Breast epithelium (tissue), 4 donors: ENCODE data around the gene GABRD. TPM values are rescaled to one million over a fixed set of nuclear protein-coding genes. Genes with fewer than 3 reads are reported as not detected.

ENCODE experiments used
- DNase-seq, 2 donors: peaks; one replicate each; pipeline ENCODE4 v3.0.0-alpha.2; 2019; ENCODE audit warnings: low spot score in 2 of 2
- H3K27ac ChIP-seq, 2 donors: fragments of 200-600 bp; sonication (generic) in 1 of 2; one replicate each; pipeline ENCODE4 v1.5.1; 2016 to 2019; ENCODE audit warnings: mild to moderate bottlenecking in 1 of 2
- H3K27me3 ChIP-seq, 2 donors: fragments of 200-600 bp; sonication (generic) in 1 of 2; one replicate each; pipeline versions ENCODE4 v1.5.1 to v1.6.0; 2017 to 2019; ENCODE audit warnings: control low read depth in 1 of 2, mild to moderate bottlenecking in 1 of 2
- H3K36me3 ChIP-seq: fragments of 200-600 bp; one replicate; pipeline ENCODE4 v1.5.1; 2019
- H3K4me1 ChIP-seq, 2 donors: fragments of 200-600 bp; sonication (generic); one replicate each; pipeline ENCODE4 v1.5.1; 2016 to 2019; ENCODE audit warnings: control low read depth in 1 of 2
- H3K4me3 ChIP-seq, 3 donors: fragments of 200-600 bp; sonication (generic); 1 replicate in 2 of 3; 2 replicates in 1 of 3; pipeline ENCODE4 v1.5.1; 2016 to 2019; ENCODE audit warnings: mild to moderate bottlenecking in 3 of 3, moderate library complexity in 2 of 3
- H3K9me3 ChIP-seq, 2 donors: fragments of 200-600 bp; sonication (generic) in 1 of 2; one replicate each; pipeline ENCODE4 v1.5.1; 2016 to 2019; ENCODE audit warnings: control low read depth in 1 of 2
- CTCF ChIP-seq, 3 donors: fragments of 450-650 bp; IDR thresholded peaks; one replicate each; pipeline ENCODE4 v1.5.1; 2016 to 2017; ENCODE audit warnings: antibody characterized with exemption in 3 of 3, mild to moderate bottlenecking in 3 of 3, moderate library complexity in 3 of 3
- POLR2A ChIP-seq: fragments of 450-650 bp; IDR thresholded peaks from one replicate; pipeline ENCODE4 v1.6.1; 2016; ENCODE audit warnings: antibody characterized with exemption, mild to moderate bottlenecking, moderate library complexity
- POLR2AphosphoS5 ChIP-seq, 3 donors: sonication (generic); formaldehyde crosslinking; IDR thresholded peaks; one replicate each; pipeline ENCODE4 v1.6.1; 2017; ENCODE audit warnings: antibody characterized with exemption in 3 of 3
- intact Hi-C: fragments of 100-400 bp; cut with DNase I; formaldehyde crosslinking; loops from one replicate; pipeline ENCODE4 v1.15.1; 2023; ENCODE audit warnings: low total_unique reads
- total RNA-seq, 3 donors: library from RNA; depleted of rRNA; stranded (reverse); fragments of >200 nt; gene quantifications; one replicate each; pipeline ENCODE4 v1.1.0, GENCODE V29; 2016

Gene GABRD
- total RNA-seq, 3 donors from 2014 or later, result not detected

GRCh38 chr1:2052054-2052679 lies 33.0 kb downstream of the GABRD start:
- Histone ChIP-seq H3K4me1 (peaks cover 0 to 4% of the 10 kb centered on the region in 2 donors), H3K27ac (peak overlapping the region in 1 of 2 donors; percentile 3), H3K4me3 (no peak overlapping the region), H3K27me3 (peaks cover 4 to 5% of the 10 kb centered on the region in 2 donors), H3K9me3 (no peaks in the 10 kb centered on the region), H3K36me3 (no peaks in the 10 kb centered on the region)
- no peak for DNase-seq
- no peak for TF ChIP-seq POLR2AphosphoS5 (IDR thresholded peaks at IDR 0.05)
- TF ChIP-seq POLR2A, result no peak
- TF ChIP-seq CTCF (IDR thresholded peaks at IDR 0.05), result no peak
- intact Hi-C loops, result loop anchor here (10.0 kb wide), 1 partner anchor 553 kb away; no protein-coding TSS in a partner anchor

GRCh38 chr1:2052756-2053155 lies 33.6 kb downstream of the GABRD start:
- TF ChIP-seq POLR2A, result no peak
- TF ChIP-seq CTCF (IDR thresholded peaks at IDR 0.05), result no peak
- TF ChIP-seq POLR2AphosphoS5 (IDR thresholded peaks at IDR 0.05), result no peak
- H3K27ac ChIP-seq, result peak overlapping the region in 1 of 2 donors; percentile 3
- no peaks in the 10 kb centered on the region for H3K9me3 ChIP-seq
- no peak overlapping the region for H3K4me3 ChIP-seq
- intact Hi-C loops, result loop anchor here (10.0 kb wide), 1 partner anchor 552 kb away; no protein-coding TSS in a partner anchor
- H3K36me3 ChIP-seq, result no peaks in the 10 kb centered on the region
- no peak for DNase-seq
- peaks cover 4 to 5% of the 10 kb centered on the region in 2 donors for H3K27me3 ChIP-seq
- peaks cover 0 to 4% of the 10 kb centered on the region in 2 donors for H3K4me1 ChIP-seq

- TF ChIP-seq POLR2A, result no peak
- TF ChIP-seq CTCF (IDR thresholded peaks at IDR 0.05), result no peak
- no peaks in the 10 kb centered on the region for H3K36me3 ChIP-seq
- intact Hi-C loops, result loop anchor here (10.0 kb wide), 1 partner anchor 552 kb away; no protein-coding TSS in a partner anchor
- H3K27ac ChIP-seq, result no peak overlapping the region
- H3K27me3 ChIP-seq, result peaks cover 4 to 5% of the 10 kb centered on the region in 2 donors
- no peaks in the 10 kb centered on the region for H3K9me3 ChIP-seq
- H3K4me3 ChIP-seq, result no peak overlapping the region
- H3K4me1 ChIP-seq, result peaks cover 0 to 4% of the 10 kb centered on the region in 2 donors
- DNase-seq, result no peak
Observed at GRCh38 chr1:2053217-2053616, 34.1 kb downstream of the GABRD start.

- peaks cover 0 to 5% of the 10 kb centered on the region in 2 donors for H3K27me3 ChIP-seq
- intact Hi-C loops, result loop anchor here (10.0 kb wide), 1 partner anchor 551 kb away; no protein-coding TSS in a partner anchor
- no peaks in the 10 kb centered on the region for H3K9me3 ChIP-seq
- DNase-seq, result no peak
- H3K36me3 ChIP-seq, result no peaks in the 10 kb centered on the region
- H3K27ac ChIP-seq, result no peak overlapping the region
- TF ChIP-seq CTCF (IDR thresholded peaks at IDR 0.05) (no peak), POLR2AphosphoS5 (IDR thresholded peaks at IDR 0.05) (no peak), POLR2A (no peak)
- no peak overlapping the region for H3K4me3 ChIP-seq
- peaks cover 0 to 4% of the 10 kb centered on the region in 2 donors for H3K4me1 ChIP-seq
Observed at GRCh38 chr1:2053784-2054376, 34.7 kb downstream of the GABRD start.

- intact Hi-C loops, result loop anchor here (10.0 kb wide), 1 partner anchor 550 kb away; no protein-coding TSS in a partner anchor
- no peak for DNase-seq
- Histone ChIP-seq H3K27me3 (peaks cover 0 to 4% of the 10 kb centered on the region in 2 donors), H3K36me3 (no peaks in the 10 kb centered on the region), H3K27ac (no peak overlapping the region), H3K9me3 (no peaks in the 10 kb centered on the region), H3K4me3 (no peak overlapping the region), H3K4me1 (no peaks in the 10 kb centered on the region)
- TF ChIP-seq CTCF (IDR thresholded peaks at IDR 0.05) (no peak), POLR2A (no peak), POLR2AphosphoS5 (IDR thresholded peaks at IDR 0.05) (no peak)
Observed at GRCh38 chr1:2054560-2054959, 35.4 kb downstream of the GABRD start.
